ENCODE results near the gene CERS1.

GRCh38 chr19:18921593-18921992 lies 25.6 kb upstream of the CERS1 start:
- TF ChIP-seq CTCF (IDR thresholded peaks at IDR 0.05), result no peak
- no peak for TF ChIP-seq POLR2A (IDR thresholded peaks at IDR 0.05)

Measured in ovary (tissue), 3 donors.